SH-SY5Y (cell line): ENCODE data around the gene MTRFR.

Experiments used
- GATA2 ChIP-seq: IDR thresholded peaks from 2 replicates; pipeline ENCODE4 v1.6.1; 2011; ENCODE audit warnings: mild to moderate bottlenecking, low read depth, low read length
- GATA3 ChIP-seq: IDR thresholded peaks from 2 replicates; pipeline ENCODE4 v1.6.1; 2011; ENCODE audit warnings: low read depth, mild to moderate bottlenecking, low read length, moderate library complexity

Gene MTRFR

GRCh38 chr12:123242116-123242904 is 9.1 kb downstream of the MTRFR start:
- TF ChIP-seq GATA3 (no peak), GATA2 (no peak)

GRCh38 chr12:123243671-123244262 is 10.5 kb downstream of the MTRFR start:
- no peak for TF ChIP-seq GATA2
- no peak for TF ChIP-seq GATA3

GRCh38 chr12:123245678-123246077 is 12.4 kb downstream of the MTRFR start:
- no peak for TF ChIP-seq GATA2
- TF ChIP-seq GATA3, result no peak

GRCh38 chr12:123250471-123251383 is 17.5 kb downstream of the MTRFR start:
- TF ChIP-seq GATA3 (no peak), GATA2 (no peak)

- no peak for TF ChIP-seq GATA2
- no peak for TF ChIP-seq GATA3
These were observed 18.3 kb downstream of the MTRFR start for GRCh38 chr12:123251403-123252076.

- no peak for TF ChIP-seq GATA3
- no peak for TF ChIP-seq GATA2
These were observed 20.6 kb downstream of the MTRFR start for GRCh38 chr12:123253641-123254459.

- TF ChIP-seq GATA3 (no peak), GATA2 (no peak)
These were observed 21.7 kb downstream of the MTRFR start for GRCh38 chr12:123254853-123255446.

GRCh38 chr12:123258593-123258992 is 25.4 kb downstream of the MTRFR start:
- TF ChIP-seq GATA3, result no peak
- TF ChIP-seq GATA2, result no peak

GRCh38 chr12:123260081-123260480 is 26.8 kb downstream of the MTRFR start:
- TF ChIP-seq GATA2 (no peak), GATA3 (no peak)

- TF ChIP-seq GATA2, result no peak
- no peak for TF ChIP-seq GATA3
These were observed 28.0 kb downstream of the MTRFR start for GRCh38 chr12:123261196-123261595.

GRCh38 chr12:123263196-123263817 is 30.1 kb downstream of the MTRFR start:
- TF ChIP-seq GATA3 (no peak), GATA2 (no peak)

GRCh38 chr12:123264642-123265041 is 31.4 kb downstream of the MTRFR start:
- no peak for TF ChIP-seq GATA3
- no peak for TF ChIP-seq GATA2
